HG02852 (cell line): ENCODE measurements around the gene SAP25.
A peak's percentile ranks its signal among the peaks of the same experiment; 100 is the strongest.

Source experiments
- ATAC-seq: cut with Tn5 transposase; IDR thresholded peaks from one replicate; pipeline ENCODE4 v1.9.1; 2021; ENCODE audit warnings: mild to moderate bottlenecking, moderate library complexity; ENCODE audit not compliant: unreplicated experiment

SAP25 gene

GRCh38 chr7:100598425-100598824 lies 24.7 kb upstream of the SAP25 start:
- no peak for ATAC-seq

GRCh38 chr7:100595188-100595587 lies 21.5 kb upstream of the SAP25 start:
- ATAC-seq = no peak

GRCh38 chr7:100591596-100591995 lies 17.9 kb upstream of the SAP25 start:
- ATAC-seq = no peak

GRCh38 chr7:100590077-100590737 lies 16.5 kb upstream of the SAP25 start:
- ATAC-seq = no peak

- no peak for ATAC-seq
These were observed 15.7 kb upstream of the SAP25 start for GRCh38 chr7:100589341-100589947.

GRCh38 chr7:100588438-100588837 lies 14.7 kb upstream of the SAP25 start:
- ATAC-seq = no peak

- peak; percentile 87 for ATAC-seq
These were observed 12.7 kb upstream of the SAP25 start, which contains the start of gene FBXO24 for GRCh38 chr7:100586266-100587025. Gene FBXO24 (plus strand): TSS chr7:100586328. CDS start chr7:100586626, 298 bp downstream.

GRCh38 chr7:100585511-100586265 lies 12.0 kb upstream of the SAP25 start, which contains the start of gene LRCH4:
Gene LRCH4 (minus strand): TSS chr7:100586129. CDS start chr7:100586100, 29 bp downstream.
- peak; percentile 21 for ATAC-seq

- no peak for ATAC-seq
These were observed 11.2 kb upstream of the SAP25 start for GRCh38 chr7:100584683-100585510.

GRCh38 chr7:100584054-100584682 lies 10.5 kb upstream of the SAP25 start:
- no peak for ATAC-seq

- ATAC-seq = no peak
These were observed 9.7 kb upstream of the SAP25 start for GRCh38 chr7:100583132-100584053.

- ATAC-seq = no peak
These were observed 8.9 kb upstream of the SAP25 start for GRCh38 chr7:100582650-100583049.

- no peak for ATAC-seq
These were observed 8.4 kb upstream of the SAP25 start for GRCh38 chr7:100582041-100582579.

GRCh38 chr7:100580466-100581283 lies 7.0 kb upstream of the SAP25 start:
- no peak for ATAC-seq

- ATAC-seq = no peak
These were observed 4.8 kb upstream of the SAP25 start for GRCh38 chr7:100578246-100579183.

GRCh38 chr7:100577507-100577906 lies 3.8 kb upstream of the SAP25 start:
- ATAC-seq = no peak
